ENCODE data around the gene COPS7A. TPM values are rescaled to one million over a fixed set of nuclear protein-coding genes. Genes with fewer than 3 reads are reported as not detected.
A peak's percentile ranks its signal among the peaks of the same experiment; 100 is the strongest.

COPS7A gene
- total and polyA plus RNA-seq, 9 of the 15 experiments (the other 6 are each of a cell fraction or from before 2014, with no cell fraction given), result 12.7 to 36.0 (median 24.3) TPM

- no peak for TF ChIP-seq HMBOX1 (IDR thresholded peaks at IDR 0.05)
- TF ChIP-seq HMGXB4 (CRISPR knock-in tag; IDR thresholded peaks at IDR 0.05), result peak; percentile 34; the same call in 1 of the 2 replicates
- TF ChIP-seq CCNT2 (IDR thresholded peaks at IDR 0.05; ENCODE audit: borderline replicate concordance, extremely low read depth, insufficient read length, low read depth, low read length), result peak; percentile 48
- TF ChIP-seq NRF1 (conservative IDR thresholded peaks at IDR 0.05 in 1 of 2, IDR thresholded peaks at IDR 0.05 in 1 of 2), result peak; percentile 37 to 53; a peak in 3 of 4 replicates
- TF ChIP-seq PHB2 (IDR thresholded peaks at IDR 0.05; ENCODE audit: low read depth), result no peak
- no peak for TF ChIP-seq ZNF12 (CRISPR knock-in tag; IDR thresholded peaks at IDR 0.05)
- no peak for TF ChIP-seq HINFP (tag; conservative IDR thresholded peaks at IDR 0.05; ENCODE audit: low read depth)
- no peak for TF ChIP-seq NFYB (IDR thresholded peaks at IDR 0.05; ENCODE audit: extremely low read depth, insufficient read length)
- no peak for TF ChIP-seq AFF1 (IDR thresholded peaks at IDR 0.05; ENCODE audit: low read depth in 1 of 2, partially characterized antibody in 2 of 2)
- no peak for TF ChIP-seq GABPB2 (CRISPR knock-in tag; conservative IDR thresholded peaks at IDR 0.05)
- TF ChIP-seq ID3 (CRISPR knock-in tag; IDR thresholded peaks at IDR 0.05), result no peak
- TF ChIP-seq ID3 (tag; IDR thresholded peaks at IDR 0.05), result no peak
- TF ChIP-seq ZC3H11A (IDR thresholded peaks at IDR 0.05; ENCODE audit: low read depth, low read length), result no peak
- TF ChIP-seq CTCFL (IDR thresholded peaks at IDR 0.05; ENCODE audit: borderline replicate concordance, insufficient read depth, low read depth, low read length, poor library complexity, severe bottlenecking), result peak; percentile 78
- TF ChIP-seq ZNF41 (CRISPR knock-in tag; conservative IDR thresholded peaks at IDR 0.05), result no peak
Observed at GRCh38 chr12:6766651-6767349, 43.0 kb downstream of the COPS7A start (continued).

All from K562 (cell line).